Activated CD4-positive, CD25-positive, alpha-beta regulatory T cell treated with anti-CD3 and anti-CD28 coated beads, Interleukin-2, amount 50 U/mL, for 24 hours (primary cell): Measurements from ENCODE around the gene PEX13.
"Not testable (repeated sequence)": the region's sequence is repeated elsewhere in the genome, so short reads cannot be mapped to it uniquely, and the experiment has no call there.

Source experiments
- ATAC-seq, 2 donors: fragments of 150-1000 bp; cut with Tn5 transposase; one replicate each; pipeline ENCODE4 v1.10.0; 2021; ENCODE audit warnings: mild to moderate bottlenecking in 1 of 2, moderate library complexity in 1 of 2

Gene PEX13

GRCh38 chr2:61017556-61018317 is at the start of gene PEX13, which contains the start of gene PUS10:
Gene PEX13, plus strand, starts transcription at chr2:61017720. Its CDS starts 40 bp downstream, at chr2:61017760.
Gene PUS10, minus strand, starts transcription at chr2:61018255. Its CDS starts 6,365 bp downstream, at chr2:61011890.
- ATAC-seq, result peak; percentile 88 to 90

GRCh38 chr2:60972889-60973656 is 44.4 kb upstream of the PEX13 start:
- no peak for ATAC-seq

GRCh38 chr2:60973705-60974104 is 43.8 kb upstream of the PEX13 start:
- ATAC-seq, result no peak

DNA sequence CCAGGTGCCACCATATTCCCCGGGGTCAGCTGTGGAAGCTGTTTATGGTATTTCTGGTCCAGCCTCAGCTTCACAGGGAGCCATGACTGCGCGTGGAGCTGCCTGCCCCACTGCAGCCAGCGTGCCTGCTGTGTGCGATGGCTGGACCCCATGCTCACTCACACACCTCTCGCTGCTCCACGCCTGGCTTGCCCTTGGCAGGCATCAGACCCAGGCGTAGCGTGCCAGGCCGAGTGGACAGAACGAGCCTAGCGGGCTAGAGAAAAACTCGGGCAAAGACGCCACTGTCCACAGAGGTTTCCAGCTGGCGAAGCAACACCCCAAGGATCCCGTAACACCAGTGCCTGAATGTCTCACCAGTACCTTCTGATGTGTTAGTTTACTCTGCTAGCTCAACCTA is 42.9 kb upstream of the PEX13 start:
- ATAC-seq, result no peak

- no peak for ATAC-seq
Measured at GRCh38 chr2:60976256-60976850, 41.2 kb upstream of the PEX13 start.

DNA sequence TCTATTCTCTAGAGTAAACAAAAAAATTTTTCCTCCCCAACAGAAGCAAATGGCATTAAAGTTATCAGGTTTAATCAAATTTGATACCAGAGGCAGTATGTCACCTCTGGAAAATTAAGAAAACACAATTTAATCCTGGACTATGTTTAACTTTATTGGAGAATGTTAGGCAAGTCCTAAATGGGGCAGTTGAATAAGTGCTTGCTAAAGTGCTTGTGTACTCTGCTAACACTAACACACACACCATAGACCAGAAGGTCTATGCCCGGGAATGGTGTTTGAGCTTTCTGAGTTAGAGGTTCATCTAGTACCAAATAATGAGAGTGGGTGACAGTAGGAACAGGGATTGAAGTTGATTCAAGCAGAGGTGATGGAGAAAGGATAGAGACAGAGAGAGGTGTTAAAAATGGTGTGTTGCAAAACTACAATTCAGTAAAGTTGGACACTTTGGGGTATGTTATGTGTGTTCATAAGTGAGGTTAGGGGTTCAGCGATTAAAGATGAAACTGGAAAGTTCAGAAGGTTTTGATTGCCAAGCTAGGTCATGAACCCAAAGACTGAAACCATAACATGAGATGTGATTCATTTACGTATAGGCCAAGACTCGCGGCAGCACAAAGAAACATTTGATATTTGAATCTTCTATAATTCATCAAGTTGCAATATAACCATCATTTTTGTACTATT is 40.5 kb upstream of the PEX13 start:
- peak; percentile 88 to 94 for ATAC-seq

- no peak for ATAC-seq
Measured at GRCh38 chr2:60977562-60977895, 40.0 kb upstream of the PEX13 start.

- ATAC-seq, result no peak
Measured at GRCh38 chr2:60979231-60979630, 38.3 kb upstream of the PEX13 start.

DNA sequence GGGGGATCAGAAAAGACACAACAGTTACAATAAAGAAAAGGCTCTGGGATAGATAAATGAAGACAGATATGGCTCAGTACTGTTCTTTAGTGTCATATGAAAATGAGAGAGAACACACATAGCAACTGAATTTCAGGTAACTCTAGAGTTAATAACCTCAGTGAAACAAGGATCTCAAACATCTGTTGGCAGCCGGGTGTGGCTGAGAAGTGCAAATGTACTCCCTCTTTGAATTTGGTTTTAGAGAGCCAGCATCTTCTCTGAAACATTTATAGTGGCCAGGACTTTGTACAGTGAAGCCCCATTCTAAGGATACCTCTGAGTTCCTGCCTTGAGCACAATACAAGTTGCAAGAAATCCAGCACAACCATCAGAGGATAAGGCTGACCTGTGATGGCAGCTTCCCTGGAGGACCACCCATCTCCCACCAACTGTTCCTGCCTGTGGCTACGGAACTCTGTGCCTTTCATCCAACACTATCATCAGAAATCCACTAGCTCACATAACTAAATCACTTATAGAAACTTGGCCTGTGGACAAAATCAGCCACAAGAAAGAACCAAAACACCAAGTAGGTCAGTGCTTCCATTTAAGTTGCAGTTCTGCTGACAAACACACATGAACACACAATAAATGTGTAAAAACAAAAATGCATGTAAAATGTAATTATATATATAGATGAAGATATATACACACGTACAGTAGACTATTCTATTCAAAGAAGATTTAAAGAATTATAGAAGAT is 37.3 kb upstream of the PEX13 start:
- ATAC-seq, result no peak

GRCh38 chr2:60982066-60982465 is 35.5 kb upstream of the PEX13 start:
- not testable (repeated sequence) for ATAC-seq

- no peak for ATAC-seq
Measured at GRCh38 chr2:60984720-60985119, 32.8 kb upstream of the PEX13 start.

GRCh38 chr2:60987041-60987440 is 30.5 kb upstream of the PEX13 start:
- ATAC-seq, result no peak

- ATAC-seq, result not testable (repeated sequence)
Measured at GRCh38 chr2:60987656-60988055, 29.9 kb upstream of the PEX13 start.

- ATAC-seq, result no peak
Measured at GRCh38 chr2:60989259-60989658, 28.3 kb upstream of the PEX13 start.

DNA sequence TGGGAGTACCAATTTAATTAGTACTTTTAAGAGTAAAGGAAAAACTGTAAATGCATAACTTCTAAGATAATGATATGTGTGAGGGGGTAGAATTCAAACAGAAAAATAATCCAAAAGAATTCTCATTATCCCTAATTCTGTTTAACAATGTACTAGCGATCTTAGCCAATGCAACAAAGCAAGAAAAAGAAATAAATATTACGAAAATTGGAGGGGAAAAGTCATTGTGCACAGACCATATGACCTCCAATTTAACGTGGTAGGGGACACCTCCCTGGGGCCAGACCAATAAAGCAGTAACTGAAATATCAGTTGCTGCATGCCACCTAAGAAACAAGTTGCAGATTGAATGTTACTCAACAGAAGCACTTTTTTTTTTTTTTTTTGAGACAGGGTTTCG is 25.9 kb upstream of the PEX13 start:
- no peak for ATAC-seq

DNA sequence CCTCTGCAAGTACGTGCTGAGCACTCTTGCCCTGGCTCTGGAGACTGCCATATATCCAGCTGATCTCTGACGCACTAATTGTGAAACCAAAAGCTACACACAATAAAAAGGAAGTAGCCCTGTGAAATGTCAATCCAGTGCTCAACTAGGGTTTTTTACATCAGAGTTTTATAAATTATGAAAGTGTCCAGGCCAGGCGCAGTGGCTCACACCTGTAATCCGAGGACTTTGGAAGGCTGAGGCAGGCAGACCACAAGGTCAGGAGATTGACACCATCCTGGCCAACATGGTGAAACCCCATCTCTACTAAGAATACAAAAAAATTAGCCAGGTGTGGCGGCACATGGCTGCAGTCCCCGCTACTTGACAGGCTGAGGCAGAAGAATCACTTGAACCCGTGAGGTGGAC is 24.5 kb upstream of the PEX13 start:
- peak; percentile 98 to 99 for ATAC-seq

- no peak for ATAC-seq
Measured at GRCh38 chr2:60994131-60994530, 23.4 kb upstream of the PEX13 start.

GRCh38 chr2:60998628-60999545 is 18.6 kb upstream of the PEX13 start:
- peak; percentile 41 to 63 for ATAC-seq

DNA sequence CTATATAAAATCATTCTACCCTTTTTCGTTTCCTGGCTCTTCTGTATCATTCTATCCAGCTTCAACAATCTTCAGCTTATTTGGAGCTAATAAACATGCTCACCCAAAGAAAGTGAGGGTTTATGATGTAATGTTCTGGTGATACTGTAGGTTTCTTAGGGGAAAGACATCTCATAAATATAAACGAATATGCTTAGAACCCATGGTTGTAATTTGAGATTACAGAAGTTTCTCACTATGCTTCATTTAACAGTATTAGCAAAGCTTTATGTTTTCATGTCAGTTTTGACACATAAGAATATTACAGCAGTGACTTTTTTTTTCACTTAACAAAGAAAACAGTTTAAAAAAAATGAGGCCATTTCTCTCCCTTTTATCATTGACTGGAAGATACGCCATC is 11.8 kb upstream of the PEX13 start:
- no peak for ATAC-seq

DNA sequence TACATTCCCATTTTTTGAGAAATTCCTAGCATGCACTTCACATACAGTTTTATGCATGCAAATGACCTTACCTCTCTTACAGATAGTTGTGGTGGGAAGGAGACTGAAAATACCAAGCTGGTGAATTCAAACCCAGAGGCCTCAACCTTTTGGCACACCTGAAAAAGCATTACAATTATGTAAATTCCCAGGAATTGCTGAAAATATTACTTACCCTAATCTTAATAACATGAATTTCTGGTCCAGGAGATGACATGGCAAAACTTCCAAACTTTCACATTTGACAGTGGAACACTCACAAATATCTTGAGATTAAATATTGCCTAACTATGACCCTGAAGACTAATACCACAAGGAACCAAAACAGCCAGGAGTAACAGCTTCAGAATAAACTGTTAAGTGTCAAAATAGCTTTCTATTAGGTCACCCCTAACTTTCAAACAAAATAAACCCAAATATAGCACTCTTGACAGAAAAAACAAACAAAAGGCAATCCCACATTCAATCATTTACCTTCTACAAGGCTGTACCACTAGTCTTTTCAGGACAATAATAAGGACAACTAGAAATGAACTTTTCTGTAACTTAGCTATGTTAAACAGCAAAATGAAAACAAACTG is 10.9 kb upstream of the PEX13 start:
- ATAC-seq, result no peak

GRCh38 chr2:61009355-61009754 is 8.2 kb upstream of the PEX13 start:
- no peak for ATAC-seq
